Measurements from ENCODE around the gene ZNRF1. TPM values are rescaled to one million over a fixed set of nuclear protein-coding genes. Genes with fewer than 3 reads are reported as not detected.

The ZNRF1 gene
- total RNA-seq, 1 experiment from 2014 or later = 52.3 TPM

- peak; percentile 71; the same call in 1 of the 2 replicates for ATAC-seq
- no peaks in the 10 kb centered on the region for H3K27me3 ChIP-seq (ENCODE audit: control insufficient read depth, insufficient read depth, low read length)
- H3K9me3 ChIP-seq (ENCODE audit: control insufficient read depth, insufficient read depth, low read depth, low read length) = no peaks in the 10 kb centered on the region
- H3K4me1 ChIP-seq (ENCODE audit: control insufficient read depth, insufficient read depth, low read length) = peaks cover 32% of the 10 kb centered on the region
- no peaks in the 10 kb centered on the region for H3K36me3 ChIP-seq (ENCODE audit: control insufficient read depth, insufficient read depth, low read length)
- TF ChIP-seq CTCF (IDR thresholded peaks at IDR 0.05) (no peak), TCF7L2 (IDR thresholded peaks at IDR 0.05; ENCODE audit: low read depth, low read length) (peak; percentile 65; the same call in 1 of the 2 replicates)
- H3K27ac ChIP-seq (ENCODE audit: low read length) = no peak overlapping the region; the same call in 1 of the 2 replicates
- intact Hi-C loops (cut with micrococcal nuclease; ENCODE audit: unreplicated experiment) = no loop called here
- in situ Hi-C loops (cut with HindIII; ENCODE audit: low pct_unique_long_range_greater_than_20kb, low sequenced_read_pairs) = no loop called here
- no peak for DNase-seq (ENCODE audit: low read depth, low spot score)
- H3K4me3 ChIP-seq (ENCODE audit: low read depth in 2 of 2, low read length in 2 of 2) = no peak overlapping the region
- BruUV-seq (replicated peaks) = no TSS peak
- ChIA-PET CTCF (no interaction called here), POLR2A (no interaction called here)
Measured at GRCh38 chr16:75044800-75045361, 46.1 kb downstream of the ZNRF1 start.

GRCh38 chr16:75045424-75045823 lies 46.6 kb downstream of the ZNRF1 start:
- no peak for ATAC-seq
- in situ Hi-C loops (cut with HindIII; ENCODE audit: low pct_unique_long_range_greater_than_20kb, low sequenced_read_pairs) = no loop called here
- TF ChIP-seq SIN3A (IDR thresholded peaks at IDR 0.05; ENCODE audit: borderline replicate concordance, insufficient read depth, low read depth, low read length) = no peak
- CTCF ChIA-PET = no interaction called here
- H3K27me3 ChIP-seq (ENCODE audit: control insufficient read depth, insufficient read depth, low read length) = no peaks in the 10 kb centered on the region
- no peaks in the 10 kb centered on the region for H3K36me3 ChIP-seq (ENCODE audit: control insufficient read depth, insufficient read depth, low read length)
- H3K27ac ChIP-seq (ENCODE audit: low read length) = no peak overlapping the region
- BruUV-seq (replicated peaks) = no TSS peak
- no peak overlapping the region for H3K4me3 ChIP-seq (ENCODE audit: low read depth in 2 of 2, low read length in 2 of 2)
- intact Hi-C loops (cut with micrococcal nuclease; ENCODE audit: unreplicated experiment) = no loop called here
- POLR2A ChIA-PET = no interaction called here
- H3K9me3 ChIP-seq (ENCODE audit: control insufficient read depth, insufficient read depth, low read depth, low read length) = no peaks in the 10 kb centered on the region
- H3K4me1 ChIP-seq (ENCODE audit: control insufficient read depth, insufficient read depth, low read length) = peaks cover 32% of the 10 kb centered on the region
- no peak for DNase-seq (ENCODE audit: low read depth, low spot score)

- no peaks in the 10 kb centered on the region for H3K27me3 ChIP-seq (ENCODE audit: control insufficient read depth, insufficient read depth, low read length)
- no peak overlapping the region for H3K27ac ChIP-seq (ENCODE audit: low read length)
- POLR2A ChIA-PET = no interaction called here
- DNase-seq (ENCODE audit: low read depth, low spot score) (no peak), ATAC-seq (no peak)
- no TSS peak for BruUV-seq (replicated peaks)
- no peaks in the 10 kb centered on the region for H3K36me3 ChIP-seq (ENCODE audit: control insufficient read depth, insufficient read depth, low read length)
- in situ Hi-C loops (cut with HindIII; ENCODE audit: low pct_unique_long_range_greater_than_20kb, low sequenced_read_pairs) = no loop called here
- intact Hi-C loops (cut with micrococcal nuclease; ENCODE audit: unreplicated experiment) = no loop called here
- CTCF ChIA-PET = no interaction called here
- H3K4me1 ChIP-seq (ENCODE audit: control insufficient read depth, insufficient read depth, low read length) = peaks cover 27% of the 10 kb centered on the region
- TF ChIP-seq CTCF (IDR thresholded peaks at IDR 0.05) = no peak
- TF ChIP-seq TCF7L2 (IDR thresholded peaks at IDR 0.05; ENCODE audit: low read depth, low read length) = no peak
- TF ChIP-seq POLR2AphosphoS5 (IDR thresholded peaks at IDR 0.05; ENCODE audit: low read depth, low read length) = no peak
- H3K4me3 ChIP-seq (ENCODE audit: low read depth in 2 of 2, low read length in 2 of 2) = no peak overlapping the region
- H3K9me3 ChIP-seq (ENCODE audit: control insufficient read depth, insufficient read depth, low read depth, low read length) = no peaks in the 10 kb centered on the region
Measured at GRCh38 chr16:75048054-75048453, 49.2 kb downstream of the ZNRF1 start.

GRCh38 chr16:75048530-75048929 lies 49.7 kb downstream of the ZNRF1 start:
- H3K4me3 ChIP-seq (ENCODE audit: low read depth in 2 of 2, low read length in 2 of 2) = no peak overlapping the region
- no TSS peak for BruUV-seq (replicated peaks)
- no peak for DNase-seq (ENCODE audit: low read depth, low spot score)
- ATAC-seq = no peak
- CTCF ChIA-PET = no interaction called here
- no peak overlapping the region for H3K27ac ChIP-seq (ENCODE audit: low read length)
- no peak for TF ChIP-seq POLR2AphosphoS5 (IDR thresholded peaks at IDR 0.05; ENCODE audit: low read depth, low read length)
- in situ Hi-C loops (cut with HindIII; ENCODE audit: low pct_unique_long_range_greater_than_20kb, low sequenced_read_pairs) (no loop called here), intact Hi-C loops (cut with micrococcal nuclease; ENCODE audit: unreplicated experiment) (no loop called here)
- H3K27me3 ChIP-seq (ENCODE audit: control insufficient read depth, insufficient read depth, low read length) = no peaks in the 10 kb centered on the region
- no peaks in the 10 kb centered on the region for H3K9me3 ChIP-seq (ENCODE audit: control insufficient read depth, insufficient read depth, low read depth, low read length)
- H3K36me3 ChIP-seq (ENCODE audit: control insufficient read depth, insufficient read depth, low read length) = no peaks in the 10 kb centered on the region
- POLR2A ChIA-PET = interaction anchor here (0.7 kb wide), 1 partner anchor 328 kb away, joined by 6 read pairs; no protein-coding TSS in a partner anchor
- peaks cover 23% of the 10 kb centered on the region for H3K4me1 ChIP-seq (ENCODE audit: control insufficient read depth, insufficient read depth, low read length)
